Tibial nerve (tissue), 4 donors: ENCODE measurements around the gene MARCHF5. TPM values are rescaled to one million over a fixed set of nuclear protein-coding genes. Genes with fewer than 3 reads are reported as not detected.
"Not testable (repeated sequence)": the region's sequence is repeated elsewhere in the genome, so short reads cannot be mapped to it uniquely, and the experiment has no call there.

ENCODE experiments used
- DNase-seq, 2 donors: peaks; one replicate each; pipeline ENCODE4 v3.0.0-alpha.2; 2019; ENCODE audit warnings: low spot score in 2 of 2
- H3K27ac ChIP-seq, 4 donors: fragments of 200-600 bp; sonication (generic) in 3 of 4; one replicate each; pipeline ENCODE4 v1.5.1; 2017 to 2019; ENCODE audit warnings: mild to moderate bottlenecking in 1 of 4
- H3K27me3 ChIP-seq, 2 donors: fragments of 200-600 bp; sonication (generic) in 1 of 2; one replicate each; pipeline versions ENCODE4 v1.5.1 to v1.6.0; 2017 to 2019
- H3K36me3 ChIP-seq, 3 donors: fragments of 200-600 bp; sonication (generic); one replicate each; pipeline ENCODE4 v1.5.1; 2018 to 2019
- H3K4me1 ChIP-seq, 4 donors: fragments of 200-600 bp; sonication (generic) in 3 of 4; one replicate each; pipeline ENCODE4 v1.5.1; 2017 to 2019
- H3K4me3 ChIP-seq, 4 donors: fragments of 200-600 bp; sonication (generic) in 3 of 4; one replicate each; pipeline ENCODE4 v1.5.1; 2017 to 2019; ENCODE audit warnings: mild to moderate bottlenecking in 1 of 4, moderate library complexity in 1 of 4
- H3K9me3 ChIP-seq, 4 donors: fragments of 200-600 bp; sonication (generic) in 3 of 4; one replicate each; pipeline ENCODE4 v1.5.1; 2017 to 2019
- CTCF ChIP-seq, 5 experiments: fragments of 200-600 bp in 3 of 5; fragments of 450-650 bp in 2 of 5; sonication (generic) in 3 of 5; IDR thresholded peaks; one replicate each; pipeline ENCODE4 v1.5.1; 2016 to 2019; ENCODE audit warnings: antibody characterized with exemption in 5 of 5, mild to moderate bottlenecking in 3 of 5, moderate library complexity in 2 of 5
- EP300 ChIP-seq, 2 donors: sonication (generic); formaldehyde crosslinking; IDR thresholded peaks; one replicate each; pipeline ENCODE4 v1.6.1; 2017; ENCODE audit warnings: antibody characterized with exemption in 2 of 2, mild to moderate bottlenecking in 1 of 2
- POLR2A ChIP-seq, 2 donors: fragments of 450-650 bp; IDR thresholded peaks; one replicate each; pipeline ENCODE4 v1.6.1; 2017; ENCODE audit warnings: antibody characterized with exemption in 2 of 2, mild to moderate bottlenecking in 2 of 2, moderate library complexity in 2 of 2
- WGBS, 2 donors: methylation state at CpG; one replicate each; pipeline ENCODE4 v1.1.5; 2018; 5-methylcytosine and 5-hydroxymethylcytosine counted together
- total RNA-seq, 4 donors: library from RNA; depleted of rRNA; stranded (reverse); fragments of >200 nt; gene quantifications; one replicate each; pipeline ENCODE4 v1.1.0, GENCODE V29; 2016

MARCHF5 gene
- total RNA-seq, 4 donors from 2014 or later, result 11.3 to 15.1 (median 12.1) TPM

- DNase-seq, result no peak
- no peak overlapping the region for H3K4me3 ChIP-seq
- peaks cover 0 to 42% (median 0%) of the 10 kb centered on the region in 3 donors for H3K36me3 ChIP-seq
- H3K9me3 ChIP-seq, result no peaks in the 10 kb centered on the region
- no peak for TF ChIP-seq POLR2A (IDR thresholded peaks at IDR 0.05)
- H3K27ac ChIP-seq, result no peak overlapping the region
- WGBS, 2 donors, result 93 to 95% methylated on average over 2 of the region's 2 CpGs
- no peaks in the 10 kb centered on the region for H3K4me1 ChIP-seq
- H3K27me3 ChIP-seq, result no peaks in the 10 kb centered on the region
These were observed 51.8 kb downstream of the MARCHF5 start for GRCh38 chr10:92342796-92343195.

GRCh38 chr10:92345575-92345974, 54.6 kb downstream of the MARCHF5 start:
- H3K27ac ChIP-seq, DNase-seq, H3K4me1 ChIP-seq, H3K9me3 ChIP-seq, H3K27me3 ChIP-seq, H3K4me3 ChIP-seq: not testable (repeated sequence)
- 93% methylated on average over 5 of the region's 5 CpGs for WGBS, 2 donors
- H3K36me3 ChIP-seq, result peaks cover 0 to 66% (median 0%) of the 10 kb centered on the region in 3 donors

GRCh38 chr10:92347035-92347676, 56.2 kb downstream of the MARCHF5 start:
- H3K4me1 ChIP-seq, H3K27ac ChIP-seq: not testable (repeated sequence)

GRCh38 chr10:92350411-92350810, 59.4 kb downstream of the MARCHF5 start:
- TF ChIP-seq POLR2A (IDR thresholded peaks at IDR 0.05) (no peak), CTCF (IDR thresholded peaks at IDR 0.05) (no peak), EP300 (IDR thresholded peaks at IDR 0.05) (no peak)
- Histone ChIP-seq H3K36me3 (peaks cover 0 to 44% (median 0%) of the 10 kb centered on the region in 3 donors), H3K27me3 (no peaks in the 10 kb centered on the region), H3K9me3 (no peaks in the 10 kb centered on the region), H3K4me3 (no peak overlapping the region), H3K27ac (no peak overlapping the region), H3K4me1 (no peaks in the 10 kb centered on the region)
- DNase-seq, result no peak
- 88 to 91% methylated on average over 4 of the region's 4 CpGs for WGBS, 2 donors

More at GRCh38 chr10:92347035-92347676, 56.2 kb downstream of the MARCHF5 start:
- not testable (repeated sequence) for H3K9me3 ChIP-seq, H3K27me3 ChIP-seq, H3K4me3 ChIP-seq, DNase-seq
- H3K36me3 ChIP-seq, result peaks cover 0 to 64% (median 0%) of the 10 kb centered on the region in 3 donors
- WGBS, 2 donors, result 91 to 94% methylated on average over 9 of the region's 9 CpGs

GRCh38 chr10:92354587-92354986, 63.6 kb downstream of the MARCHF5 start:
- Histone ChIP-seq H3K9me3 (peaks cover 0 to 5% (median 0%) of the 10 kb centered on the region in 4 donors), H3K4me1 (no peaks in the 10 kb centered on the region), H3K27ac (no peak overlapping the region), H3K36me3 (peaks cover 0 to 21% (median 0%) of the 10 kb centered on the region in 3 donors), H3K4me3 (no peak overlapping the region), H3K27me3 (no peaks in the 10 kb centered on the region)
- no peak for DNase-seq
- TF ChIP-seq CTCF (IDR thresholded peaks at IDR 0.05) (no peak), EP300 (IDR thresholded peaks at IDR 0.05) (no peak), POLR2A (IDR thresholded peaks at IDR 0.05) (no peak)
- WGBS, 2 donors, result 60 to 61% methylated on average over 4 of the region's 4 CpGs

- no peak for DNase-seq
- Histone ChIP-seq H3K36me3 (peaks cover 0 to 6% (median 0%) of the 10 kb centered on the region in 3 donors), H3K4me3 (no peak overlapping the region), H3K27me3 (no peaks in the 10 kb centered on the region), H3K27ac (no peak overlapping the region), H3K9me3 (peaks cover 0 to 13% (median 0%) of the 10 kb centered on the region in 4 donors), H3K4me1 (no peaks in the 10 kb centered on the region)
- 87 to 88% methylated on average over 7 of the region's 7 CpGs for WGBS, 2 donors
- TF ChIP-seq POLR2A (IDR thresholded peaks at IDR 0.05) (no peak), EP300 (IDR thresholded peaks at IDR 0.05) (no peak), CTCF (IDR thresholded peaks at IDR 0.05) (no peak)
These were observed 65.1 kb downstream of the MARCHF5 start for GRCh38 chr10:92356041-92356440.
